ENCODE measurements around the gene ID2. TPM values are rescaled to one million over a fixed set of nuclear protein-coding genes. Genes with fewer than 3 reads are reported as not detected.
A peak's percentile ranks its signal among the peaks of the same experiment; 100 is the strongest.

ID2 gene
- total RNA-seq, 1 donor = 168 TPM

- H3K27ac ChIP-seq (ENCODE audit: low read depth, low read length) = no peak overlapping the region
- no peak overlapping the region for H2AFZ ChIP-seq (ENCODE audit: low read length)
- no peaks in the 10 kb centered on the region for H4K20me1 ChIP-seq (ENCODE audit: insufficient read depth, low read length)
- no peaks in the 10 kb centered on the region for H3K27me3 ChIP-seq (ENCODE audit: insufficient read depth, low read length)
- H3K79me2 ChIP-seq (ENCODE audit: insufficient read depth, low read length) = no peaks in the 10 kb centered on the region
- H3K4me3 ChIP-seq (ENCODE audit: insufficient read depth, low read length) = no peak overlapping the region
- no peak for TF ChIP-seq CTCF (IDR thresholded peaks at IDR 0.05; ENCODE audit: extremely low read depth, low read depth, low read length)
- H3K9me3 ChIP-seq (ENCODE audit: low read depth, low read length) = no peaks in the 10 kb centered on the region
- no peak for DNase-seq (ENCODE audit: insufficient read length, low spot score, missing footprints)
- H3K4me2 ChIP-seq (ENCODE audit: insufficient read depth, low read length) = no peak overlapping the region
- no peaks in the 10 kb centered on the region for H3K36me3 ChIP-seq (ENCODE audit: insufficient read depth, low read length)
- H3K4me1 ChIP-seq (ENCODE audit: insufficient read depth, low read length) = peaks cover 13% of the 10 kb centered on the region
Observed at GRCh38 chr2:8663997-8664396, 17.9 kb upstream of the ID2 start.

GRCh38 chr2:8666581-8666980 lies 15.3 kb upstream of the ID2 start:
- no peak for TF ChIP-seq CTCF (IDR thresholded peaks at IDR 0.05; ENCODE audit: extremely low read depth, low read depth, low read length)
- H3K4me3 ChIP-seq (ENCODE audit: insufficient read depth, low read length) = no peak overlapping the region
- no peaks in the 10 kb centered on the region for H4K20me1 ChIP-seq (ENCODE audit: insufficient read depth, low read length)
- H2AFZ ChIP-seq (ENCODE audit: low read length) = no peak overlapping the region
- H3K27ac ChIP-seq (ENCODE audit: low read depth, low read length) = no peak overlapping the region
- no peak for DNase-seq (ENCODE audit: insufficient read length, low spot score, missing footprints)
- H3K27me3 ChIP-seq (ENCODE audit: insufficient read depth, low read length) = no peaks in the 10 kb centered on the region
- H3K9me3 ChIP-seq (ENCODE audit: low read depth, low read length) = no peaks in the 10 kb centered on the region
- H3K36me3 ChIP-seq (ENCODE audit: insufficient read depth, low read length) = no peaks in the 10 kb centered on the region
- no peaks in the 10 kb centered on the region for H3K79me2 ChIP-seq (ENCODE audit: insufficient read depth, low read length)
- H3K4me2 ChIP-seq (ENCODE audit: insufficient read depth, low read length) = no peak overlapping the region
- peaks cover 23% of the 10 kb centered on the region for H3K4me1 ChIP-seq (ENCODE audit: insufficient read depth, low read length)

GRCh38 chr2:8667896-8668512 lies 13.9 kb upstream of the ID2 start:
- H3K27ac ChIP-seq (ENCODE audit: low read depth, low read length) = no peak overlapping the region
- no peak overlapping the region for H3K4me2 ChIP-seq (ENCODE audit: insufficient read depth, low read length)
- H3K27me3 ChIP-seq (ENCODE audit: insufficient read depth, low read length) = no peaks in the 10 kb centered on the region
- no peak for DNase-seq (ENCODE audit: insufficient read length, low spot score, missing footprints)
- H3K36me3 ChIP-seq (ENCODE audit: insufficient read depth, low read length) = no peaks in the 10 kb centered on the region
- H3K9me3 ChIP-seq (ENCODE audit: low read depth, low read length) = no peaks in the 10 kb centered on the region
- no peak for TF ChIP-seq CTCF (IDR thresholded peaks at IDR 0.05; ENCODE audit: extremely low read depth, low read depth, low read length)
- peaks cover 10% of the 10 kb centered on the region for H3K4me1 ChIP-seq (ENCODE audit: insufficient read depth, low read length)
- H4K20me1 ChIP-seq (ENCODE audit: insufficient read depth, low read length) = no peaks in the 10 kb centered on the region
- H3K4me3 ChIP-seq (ENCODE audit: insufficient read depth, low read length) = no peak overlapping the region
- H2AFZ ChIP-seq (ENCODE audit: low read length) = no peak overlapping the region
- H3K79me2 ChIP-seq (ENCODE audit: insufficient read depth, low read length) = no peaks in the 10 kb centered on the region

GRCh38 chr2:8669157-8669817 lies 12.6 kb upstream of the ID2 start:
- H3K79me2 ChIP-seq (ENCODE audit: insufficient read depth, low read length) = no peaks in the 10 kb centered on the region
- H3K4me2 ChIP-seq (ENCODE audit: insufficient read depth, low read length) = peak overlapping the region; percentile 7
- no peaks in the 10 kb centered on the region for H3K9me3 ChIP-seq (ENCODE audit: low read depth, low read length)
- no peak for TF ChIP-seq CTCF (IDR thresholded peaks at IDR 0.05; ENCODE audit: extremely low read depth, low read depth, low read length)
- H2AFZ ChIP-seq (ENCODE audit: low read length) = no peak overlapping the region
- no peak overlapping the region for H3K27ac ChIP-seq (ENCODE audit: low read depth, low read length)
- H3K27me3 ChIP-seq (ENCODE audit: insufficient read depth, low read length) = no peaks in the 10 kb centered on the region
- peaks cover 10% of the 10 kb centered on the region for H3K4me1 ChIP-seq (ENCODE audit: insufficient read depth, low read length)
- no peak overlapping the region for H3K4me3 ChIP-seq (ENCODE audit: insufficient read depth, low read length)
- no peak for DNase-seq (ENCODE audit: insufficient read length, low spot score, missing footprints)
- H4K20me1 ChIP-seq (ENCODE audit: insufficient read depth, low read length) = no peaks in the 10 kb centered on the region
- H3K36me3 ChIP-seq (ENCODE audit: insufficient read depth, low read length) = no peaks in the 10 kb centered on the region
